ENCODE results near the gene SLFN11.
"Not testable (repeated sequence)": the region's sequence is repeated elsewhere in the genome, so short reads cannot be mapped to it uniquely, and the experiment has no call there.

Gene SLFN11

GRCh38 chr17:35373534-35373983 is at the start of gene SLFN11:
TSS of gene SLFN11 (minus strand) at chr17:35373621. CDS start at chr17:35363807, 9,814 bp downstream.
- DNase-seq (ENCODE audit: insufficient read length, low spot score): peak; percentile 52
- FAIRE-seq: peak; percentile 100

GRCh38 chr17:35421069-35421468 is 47.6 kb upstream of the SLFN11 start:
- not testable (repeated sequence) for DNase-seq (ENCODE audit: insufficient read length, low spot score); FAIRE-seq

- no peak for DNase-seq (ENCODE audit: insufficient read length, low spot score)
- no peak for FAIRE-seq
Observed at GRCh38 chr17:35416659-35417058, 43.2 kb upstream of the SLFN11 start.

- not testable (repeated sequence) for FAIRE-seq
Observed at GRCh38 chr17:35414707-35415106, 41.3 kb upstream of the SLFN11 start.

GRCh38 chr17:35414247-35414646 is 40.8 kb upstream of the SLFN11 start:
- FAIRE-seq (no peak), DNase-seq (ENCODE audit: insufficient read length, low spot score) (no peak)

More at GRCh38 chr17:35414707-35415106, 41.3 kb upstream of the SLFN11 start:
- DNase-seq (ENCODE audit: insufficient read length, low spot score): not testable (repeated sequence)

- no peak for DNase-seq (ENCODE audit: insufficient read length, low spot score)
Observed at GRCh38 chr17:35407531-35407930, 34.1 kb upstream of the SLFN11 start.

GRCh38 chr17:35406568-35406967 is 33.1 kb upstream of the SLFN11 start:
- DNase-seq (ENCODE audit: insufficient read length, low spot score): no peak
- no peak for FAIRE-seq

More at GRCh38 chr17:35407531-35407930, 34.1 kb upstream of the SLFN11 start:
- FAIRE-seq: no peak

- DNase-seq (ENCODE audit: insufficient read length, low spot score): no peak
- FAIRE-seq: peak; percentile 80
Observed at GRCh38 chr17:35404360-35404759, 30.9 kb upstream of the SLFN11 start.

GRCh38 chr17:35393783-35394182 is 20.4 kb upstream of the SLFN11 start:
- not testable (repeated sequence) for FAIRE-seq; DNase-seq (ENCODE audit: insufficient read length, low spot score)

GRCh38 chr17:35390663-35391062 is 17.2 kb upstream of the SLFN11 start:
- DNase-seq (ENCODE audit: insufficient read length, low spot score) (no peak), FAIRE-seq (no peak)

- FAIRE-seq: no peak
- no peak for DNase-seq (ENCODE audit: insufficient read length, low spot score)
Observed at GRCh38 chr17:35390156-35390555, 16.7 kb upstream of the SLFN11 start.

- DNase-seq (ENCODE audit: insufficient read length, low spot score) (no peak), FAIRE-seq (no peak)
Observed at GRCh38 chr17:35387496-35387895, 14.1 kb upstream of the SLFN11 start.

- DNase-seq (ENCODE audit: insufficient read length, low spot score): no peak
- FAIRE-seq: no peak
Observed at GRCh38 chr17:35377706-35378105, 4.3 kb upstream of the SLFN11 start.

- FAIRE-seq (no peak), DNase-seq (ENCODE audit: insufficient read length, low spot score) (no peak)
Observed at GRCh38 chr17:35377068-35377467, 3.6 kb upstream of the SLFN11 start.

GRCh38 chr17:35376245-35376644 is 2.8 kb upstream of the SLFN11 start:
- no peak for DNase-seq (ENCODE audit: insufficient read length, low spot score)
- peak; percentile 59 for FAIRE-seq

GRCh38 chr17:35374766-35375344 is 1.4 kb upstream of the SLFN11 start:
- no peak for FAIRE-seq
- DNase-seq (ENCODE audit: insufficient read length, low spot score): no peak

GRCh38 chr17:35373984-35374765 is 754 bp upstream of the SLFN11 start:
- DNase-seq (ENCODE audit: insufficient read length, low spot score): peak; percentile 13
- FAIRE-seq: no peak

GRCh38 chr17:35372846-35373533 is 431 bp downstream of the SLFN11 start:
- FAIRE-seq (no peak), DNase-seq (ENCODE audit: insufficient read length, low spot score) (peak; percentile 10)

GRCh38 chr17:35371934-35372333 is 1.5 kb downstream of the SLFN11 start:
- FAIRE-seq (peak; percentile 91), DNase-seq (ENCODE audit: insufficient read length, low spot score) (no peak)

GRCh38 chr17:35368081-35368830 is 5.2 kb downstream of the SLFN11 start:
- FAIRE-seq (peak; percentile 99), DNase-seq (ENCODE audit: insufficient read length, low spot score) (peak; percentile 46)

GRCh38 chr17:35361027-35361426 is 12.4 kb downstream of the SLFN11 start:
- FAIRE-seq (peak; percentile 11), DNase-seq (ENCODE audit: insufficient read length, low spot score) (no peak)
